Activated naive CD8-positive, alpha-beta T cell treated with anti-CD3 and anti-CD28 coated beads, Interleukin-2, amount 50 U/mL, for 24 hours (primary cell): ENCODE measurements around the gene CUZD1.

ENCODE experiments used
- ATAC-seq: fragments of 150-1000 bp; cut with Tn5 transposase; one replicate; pipeline ENCODE4 v1.10.0; 2021
- DNase-seq: peaks from one replicate; pipeline ENCODE4 v3.0.0; 2021
- H3K27ac Mint-ChIP-seq: one replicate; pipeline ENCODE4 v1.8.0; 2021; ENCODE audit warnings: mild to moderate bottlenecking, mixed read lengths
- H3K27me3 Mint-ChIP-seq: one replicate; pipeline ENCODE4 v1.8.0; 2021; ENCODE audit warnings: mixed read lengths
- H3K36me3 Mint-ChIP-seq: one replicate; pipeline ENCODE4 v1.8.0; 2021; ENCODE audit warnings: low read depth, mixed read lengths
- H3K4me1 Mint-ChIP-seq: one replicate; pipeline ENCODE4 v1.8.0; 2021; ENCODE audit warnings: mixed read lengths
- H3K4me3 Mint-ChIP-seq: one replicate; pipeline ENCODE4 v1.8.0; 2021; ENCODE audit warnings: mild to moderate bottlenecking, moderate library complexity, mixed read lengths
- H3K9me3 Mint-ChIP-seq: one replicate; pipeline ENCODE4 v1.8.0; 2021; ENCODE audit warnings: mixed read lengths

Gene CUZD1

GRCh38 chr10:122814493-122814892 is 31.2 kb downstream of the CUZD1 start:
- Mint-ChIP-seq H3K27ac (no peak overlapping the region), H3K4me1 (no peaks in the 10 kb centered on the region), H3K4me3 (no peak overlapping the region), H3K27me3 (peaks cover 24% of the 10 kb centered on the region), H3K9me3 (no peaks in the 10 kb centered on the region), H3K36me3 (no peaks in the 10 kb centered on the region)
- no peak for DNase-seq
- ATAC-seq: no peak

- ATAC-seq (no peak), DNase-seq (no peak)
- Mint-ChIP-seq H3K4me1 (no peaks in the 10 kb centered on the region), H3K9me3 (no peaks in the 10 kb centered on the region), H3K27ac (no peak overlapping the region), H3K4me3 (no peak overlapping the region), H3K27me3 (peaks cover 12% of the 10 kb centered on the region), H3K36me3 (no peaks in the 10 kb centered on the region)
These were observed 32.9 kb downstream of the CUZD1 start for GRCh38 chr10:122812751-122813150.

GRCh38 chr10:122802282-122802681 is 43.4 kb downstream of the CUZD1 start:
- ATAC-seq (no peak), DNase-seq (no peak)
- Mint-ChIP-seq H3K4me1 (no peaks in the 10 kb centered on the region), H3K27me3 (peaks cover 2% of the 10 kb centered on the region), H3K27ac (no peak overlapping the region), H3K9me3 (no peaks in the 10 kb centered on the region), H3K4me3 (no peak overlapping the region), H3K36me3 (no peaks in the 10 kb centered on the region)

GRCh38 chr10:122798704-122799231 is 46.9 kb downstream of the CUZD1 start:
- H3K27me3 Mint-ChIP-seq: peaks cover 5% of the 10 kb centered on the region
- no peaks in the 10 kb centered on the region for H3K9me3 Mint-ChIP-seq
- DNase-seq (no peak), ATAC-seq (no peak)
- no peaks in the 10 kb centered on the region for H3K36me3 Mint-ChIP-seq
- H3K4me1 Mint-ChIP-seq: no peaks in the 10 kb centered on the region
- no peak overlapping the region for H3K27ac Mint-ChIP-seq
- no peak overlapping the region for H3K4me3 Mint-ChIP-seq

- Mint-ChIP-seq H3K36me3 (no peaks in the 10 kb centered on the region), H3K27ac (no peak overlapping the region), H3K9me3 (no peaks in the 10 kb centered on the region), H3K4me3 (no peak overlapping the region), H3K27me3 (peaks cover 5% of the 10 kb centered on the region), H3K4me1 (no peaks in the 10 kb centered on the region)
- DNase-seq: no peak
- no peak for ATAC-seq
These were observed 48.9 kb downstream of the CUZD1 start for GRCh38 chr10:122796796-122797195.

DNA sequence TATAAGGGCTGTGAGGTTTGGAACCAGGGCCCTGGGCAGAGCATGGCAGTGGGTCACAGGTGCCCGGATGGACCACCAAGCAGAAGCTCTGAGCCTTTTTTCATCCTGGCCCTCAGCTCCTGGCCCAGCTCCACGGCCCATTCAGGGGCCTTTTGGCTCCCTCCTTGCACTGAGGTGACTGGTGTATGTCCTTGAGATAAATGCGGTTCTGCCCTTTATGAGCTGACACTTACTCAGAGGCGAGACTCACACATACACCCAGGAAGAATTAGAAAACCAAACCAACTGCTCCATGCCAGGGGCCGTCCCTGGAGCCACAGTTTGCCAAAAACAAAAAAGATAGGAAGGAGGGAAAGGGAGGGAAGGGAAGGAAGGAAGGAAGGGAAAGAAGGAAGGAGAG is 49.7 kb downstream of the CUZD1 start:
- H3K9me3 Mint-ChIP-seq: no peaks in the 10 kb centered on the region
- ATAC-seq: no peak
- DNase-seq: no peak
- no peaks in the 10 kb centered on the region for H3K36me3 Mint-ChIP-seq
- H3K27me3 Mint-ChIP-seq: peaks cover 5% of the 10 kb centered on the region
- no peaks in the 10 kb centered on the region for H3K4me1 Mint-ChIP-seq
- H3K27ac Mint-ChIP-seq: no peak overlapping the region
- no peak overlapping the region for H3K4me3 Mint-ChIP-seq

GRCh38 chr10:122786269-122786668 is 59.4 kb downstream of the CUZD1 start:
- peaks cover 4% of the 10 kb centered on the region for H3K9me3 Mint-ChIP-seq
- H3K36me3 Mint-ChIP-seq: no peaks in the 10 kb centered on the region
- no peak overlapping the region for H3K4me3 Mint-ChIP-seq
- ATAC-seq (no peak), DNase-seq (no peak)
- no peaks in the 10 kb centered on the region for H3K4me1 Mint-ChIP-seq
- H3K27me3 Mint-ChIP-seq: peaks cover 5% of the 10 kb centered on the region
- no peak overlapping the region for H3K27ac Mint-ChIP-seq

GRCh38 chr10:122782911-122783310 is 62.7 kb downstream of the CUZD1 start:
- H3K4me3 Mint-ChIP-seq: no peak overlapping the region
- no peaks in the 10 kb centered on the region for H3K4me1 Mint-ChIP-seq
- peaks cover 4% of the 10 kb centered on the region for H3K9me3 Mint-ChIP-seq
- no peak overlapping the region for H3K27ac Mint-ChIP-seq
- DNase-seq (no peak), ATAC-seq (no peak)
- peaks cover 5% of the 10 kb centered on the region for H3K27me3 Mint-ChIP-seq
- no peaks in the 10 kb centered on the region for H3K36me3 Mint-ChIP-seq
